ENCODE data around the gene ATP13A4. TPM values are rescaled to one million over a fixed set of nuclear protein-coding genes. Genes with fewer than 3 reads are reported as not detected.

The ATP13A4 gene
- total RNA-seq, 1 donor: not detected

GRCh38 chr3:193377591-193377990 lies 177.1 kb downstream of the ATP13A4 start:
- Histone ChIP-seq H3K4me1 (ENCODE audit: insufficient read depth, low read length) (no peaks in the 10 kb centered on the region), H4K20me1 (ENCODE audit: insufficient read depth, low read length) (no peaks in the 10 kb centered on the region), H3K36me3 (ENCODE audit: insufficient read depth, low read length) (no peaks in the 10 kb centered on the region), H3K9me3 (ENCODE audit: low read depth, low read length) (no peaks in the 10 kb centered on the region), H3K79me2 (ENCODE audit: insufficient read depth, low read length) (no peaks in the 10 kb centered on the region), H3K27ac (ENCODE audit: low read depth, low read length) (no peak overlapping the region), H2AFZ (ENCODE audit: low read length) (no peak overlapping the region), H3K4me2 (ENCODE audit: insufficient read depth, low read length) (no peak overlapping the region), H3K27me3 (ENCODE audit: insufficient read depth, low read length) (no peaks in the 10 kb centered on the region), H3K4me3 (ENCODE audit: insufficient read depth, low read length) (no peak overlapping the region)
- no peak for DNase-seq (ENCODE audit: insufficient read length, low spot score, missing footprints)
- no peak for TF ChIP-seq CTCF (IDR thresholded peaks at IDR 0.05; ENCODE audit: extremely low read depth, low read depth, low read length)

GRCh38 chr3:193375614-193376013 lies 179.1 kb downstream of the ATP13A4 start:
- no peaks in the 10 kb centered on the region for H3K36me3 ChIP-seq (ENCODE audit: insufficient read depth, low read length)
- no peak for TF ChIP-seq CTCF (IDR thresholded peaks at IDR 0.05; ENCODE audit: extremely low read depth, low read depth, low read length)
- H3K79me2 ChIP-seq (ENCODE audit: insufficient read depth, low read length): no peaks in the 10 kb centered on the region
- H3K4me2 ChIP-seq (ENCODE audit: insufficient read depth, low read length): no peak overlapping the region
- H3K27me3 ChIP-seq (ENCODE audit: insufficient read depth, low read length): no peaks in the 10 kb centered on the region
- H3K9me3 ChIP-seq (ENCODE audit: low read depth, low read length): no peaks in the 10 kb centered on the region
- H4K20me1 ChIP-seq (ENCODE audit: insufficient read depth, low read length): no peaks in the 10 kb centered on the region
- no peak overlapping the region for H3K4me3 ChIP-seq (ENCODE audit: insufficient read depth, low read length)
- H2AFZ ChIP-seq (ENCODE audit: low read length): no peak overlapping the region
- no peak overlapping the region for H3K27ac ChIP-seq (ENCODE audit: low read depth, low read length)
- H3K4me1 ChIP-seq (ENCODE audit: insufficient read depth, low read length): no peaks in the 10 kb centered on the region
- DNase-seq (ENCODE audit: insufficient read length, low spot score, missing footprints): no peak

- Histone ChIP-seq H3K27me3 (ENCODE audit: insufficient read depth, low read length) (no peaks in the 10 kb centered on the region), H3K27ac (ENCODE audit: low read depth, low read length) (no peak overlapping the region), H3K9me3 (ENCODE audit: low read depth, low read length) (no peaks in the 10 kb centered on the region), H3K4me3 (ENCODE audit: insufficient read depth, low read length) (no peak overlapping the region), H3K4me2 (ENCODE audit: insufficient read depth, low read length) (no peak overlapping the region), H3K36me3 (ENCODE audit: insufficient read depth, low read length) (no peaks in the 10 kb centered on the region), H3K79me2 (ENCODE audit: insufficient read depth, low read length) (no peaks in the 10 kb centered on the region), H4K20me1 (ENCODE audit: insufficient read depth, low read length) (no peaks in the 10 kb centered on the region), H3K4me1 (ENCODE audit: insufficient read depth, low read length) (no peaks in the 10 kb centered on the region), H2AFZ (ENCODE audit: low read length) (no peak overlapping the region)
- no peak for DNase-seq (ENCODE audit: insufficient read length, low spot score, missing footprints)
- no peak for TF ChIP-seq CTCF (IDR thresholded peaks at IDR 0.05; ENCODE audit: extremely low read depth, low read depth, low read length)
These were observed 181.9 kb downstream of the ATP13A4 start for GRCh38 chr3:193372783-193373182.

- Histone ChIP-seq H4K20me1 (ENCODE audit: insufficient read depth, low read length) (no peaks in the 10 kb centered on the region), H3K9me3 (ENCODE audit: low read depth, low read length) (no peaks in the 10 kb centered on the region), H3K4me2 (ENCODE audit: insufficient read depth, low read length) (no peak overlapping the region), H3K4me3 (ENCODE audit: insufficient read depth, low read length) (no peak overlapping the region), H3K79me2 (ENCODE audit: insufficient read depth, low read length) (no peaks in the 10 kb centered on the region), H3K27ac (ENCODE audit: low read depth, low read length) (no peak overlapping the region), H3K27me3 (ENCODE audit: insufficient read depth, low read length) (no peaks in the 10 kb centered on the region), H3K4me1 (ENCODE audit: insufficient read depth, low read length) (no peaks in the 10 kb centered on the region), H3K36me3 (ENCODE audit: insufficient read depth, low read length) (no peaks in the 10 kb centered on the region), H2AFZ (ENCODE audit: low read length) (no peak overlapping the region)
- DNase-seq (ENCODE audit: insufficient read length, low spot score, missing footprints): no peak
- TF ChIP-seq CTCF (IDR thresholded peaks at IDR 0.05; ENCODE audit: extremely low read depth, low read depth, low read length): no peak
These were observed 186.8 kb downstream of the ATP13A4 start for GRCh38 chr3:193367868-193368267.

Measured in osteoblast (primary cell).